Right lobe of liver (tissue), 4 donors: ENCODE measurements around the gene SLC29A3.

Source experiments
- POLR2A ChIP-seq: fragments of 450-650 bp; IDR thresholded peaks from one replicate; pipeline ENCODE4 v1.6.1; 2017; ENCODE audit warnings: antibody characterized with exemption, mild to moderate bottlenecking
- TF ChIP-seq, protein P1 (sequence below), 4 donors: fragments of 200-600 bp in 3 of 4; fragments of 450-650 bp in 1 of 4; IDR thresholded peaks; one replicate each; pipeline versions ENCODE4 v1.5.1 to v1.8.0; 2016 to 2022; ENCODE audit warnings: antibody characterized with exemption in 4 of 4, mild to moderate bottlenecking in 2 of 4
- donor health status: DM: no; HTN: no; CAD: no.
- donor health status: DM: no; HTN: no; CAD: no.
- donor health status: DM: no; HTN: yes; CAD: no.

DNA sequence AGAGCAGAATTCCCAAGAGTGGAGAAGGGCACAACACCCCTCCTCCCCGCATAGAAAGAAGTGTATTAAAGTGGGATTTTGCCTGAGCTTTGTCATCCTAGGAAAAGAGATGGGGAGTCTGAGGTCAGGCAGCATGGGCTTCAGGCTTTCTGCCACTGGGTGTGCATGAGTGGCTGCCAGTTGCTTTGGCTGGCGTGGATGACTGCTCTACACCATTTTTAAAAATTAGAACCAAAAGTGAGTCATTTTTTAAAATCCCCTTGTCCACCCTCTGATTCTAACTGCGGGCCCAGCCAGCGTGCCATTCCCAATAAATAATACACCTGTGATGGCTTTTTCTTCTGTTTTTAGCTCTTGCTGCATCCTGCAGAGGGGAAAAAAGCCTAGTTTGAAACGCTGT lies 13.4 kb downstream of the SLC29A3 start:
- TF ChIP-seq POLR2A, result no peak
- TF ChIP-seq, protein P1, sequence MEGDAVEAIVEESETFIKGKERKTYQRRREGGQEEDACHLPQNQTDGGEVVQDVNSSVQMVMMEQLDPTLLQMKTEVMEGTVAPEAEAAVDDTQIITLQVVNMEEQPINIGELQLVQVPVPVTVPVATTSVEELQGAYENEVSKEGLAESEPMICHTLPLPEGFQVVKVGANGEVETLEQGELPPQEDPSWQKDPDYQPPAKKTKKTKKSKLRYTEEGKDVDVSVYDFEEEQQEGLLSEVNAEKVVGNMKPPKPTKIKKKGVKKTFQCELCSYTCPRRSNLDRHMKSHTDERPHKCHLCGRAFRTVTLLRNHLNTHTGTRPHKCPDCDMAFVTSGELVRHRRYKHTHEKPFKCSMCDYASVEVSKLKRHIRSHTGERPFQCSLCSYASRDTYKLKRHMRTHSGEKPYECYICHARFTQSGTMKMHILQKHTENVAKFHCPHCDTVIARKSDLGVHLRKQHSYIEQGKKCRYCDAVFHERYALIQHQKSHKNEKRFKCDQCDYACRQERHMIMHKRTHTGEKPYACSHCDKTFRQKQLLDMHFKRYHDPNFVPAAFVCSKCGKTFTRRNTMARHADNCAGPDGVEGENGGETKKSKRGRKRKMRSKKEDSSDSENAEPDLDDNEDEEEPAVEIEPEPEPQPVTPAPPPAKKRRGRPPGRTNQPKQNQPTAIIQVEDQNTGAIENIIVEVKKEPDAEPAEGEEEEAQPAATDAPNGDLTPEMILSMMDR (IDR thresholded peaks at IDR 0.05), result no peak
